Panc1 (cell line): Measurements from ENCODE around the gene SH3RF2. TPM values are rescaled to one million over a fixed set of nuclear protein-coding genes. Genes with fewer than 3 reads are reported as not detected.

ENCODE experiments used
- ATAC-seq: fragments of 200-7000 bp; cut with Tn5 transposase; 2 replicates; pipeline ENCODE4 v1.9.1; 2020; ENCODE audit warnings: mild to moderate bottlenecking, moderate library complexity
- BruUV-seq: library from RNA; stranded (reverse); fragments of 400-500 nt; replicated peaks from 2 replicates; lab custom pipeline; 2021; lab: Mats Ljungman, UMichigan
- CTCF ChIA-PET: fragments of 300-600 bp; sonication (Branson Sonifier 250); formaldehyde crosslinking; loops from one replicate; lab custom pipeline; 2022; ENCODE audit warnings: antibody characterized with exemption; lab: Charles Lee
- POLR2A ChIA-PET: fragments of 300-600 bp; sonication (Branson Sonifier 250); formaldehyde crosslinking; loops from one replicate; lab custom pipeline; 2022; ENCODE audit warnings: antibody characterized with exemption; lab: Charles Lee
- DNase-seq: peaks from one replicate; pipeline ENCODE4 v3.0.0-alpha.2; 2010; ENCODE audit warnings: low read depth, low spot score
- H3K27ac ChIP-seq: 2 replicates; pipeline ENCODE4 v1.5.1; 2011; ENCODE audit warnings: mild to moderate bottlenecking, low read length, inconsistent platforms
- H3K27me3 ChIP-seq: fragments of 200-500 bp; sonication (Bioruptor generic); 2 replicates; pipeline ENCODE4 v1.6.0; 2014; ENCODE audit warnings: low read length, inconsistent platforms; ENCODE audit not compliant: control insufficient read depth, insufficient read depth
- H3K36me3 ChIP-seq: fragments of 200-500 bp; sonication (Bioruptor generic); 2 replicates; pipeline ENCODE4 v1.5.1; 2014; ENCODE audit warnings: inconsistent platforms, mild to moderate bottlenecking, low read length, moderate library complexity; ENCODE audit not compliant: control insufficient read depth, insufficient read depth
- H3K4me1 ChIP-seq: 2 replicates; pipeline ENCODE4 v1.5.1; 2011; ENCODE audit warnings: inconsistent platforms, mild to moderate bottlenecking, low read length, moderate library complexity; ENCODE audit not compliant: control insufficient read depth, insufficient read depth
- H3K4me3 ChIP-seq, 2 experiments: 2 replicates each; pipeline ENCODE4 v1.5.1; 2011 to 2012; ENCODE audit warnings: low read depth in 2 of 2, low read length in 2 of 2, mild to moderate bottlenecking in 2 of 2, inconsistent platforms in 1 of 2, moderate library complexity in 1 of 2
- H3K9me3 ChIP-seq: fragments of 200-500 bp; sonication (Bioruptor generic); 2 replicates; pipeline ENCODE4 v1.5.1; 2014; ENCODE audit warnings: low read depth, mild to moderate bottlenecking, inconsistent platforms, low read length, moderate library complexity; ENCODE audit not compliant: control insufficient read depth, insufficient read depth
- POLR2AphosphoS5 ChIP-seq: IDR thresholded peaks from 2 replicates; pipeline ENCODE4 v1.6.1; 2012; ENCODE audit warnings: mild to moderate bottlenecking, low read depth, low read length, moderate library complexity
- REST ChIP-seq, 2 experiments: IDR thresholded peaks; 2 replicates each; pipeline ENCODE4 v1.6.1; 2011 to 2012; ENCODE audit warnings: low read depth in 2 of 2, control low read depth in 1 of 2, low read length in 1 of 2, mild to moderate bottlenecking in 1 of 2, moderate library complexity in 1 of 2; ENCODE audit not compliant: insufficient read depth in 1 of 2
- SIN3A ChIP-seq: IDR thresholded peaks from 2 replicates; pipeline ENCODE4 v1.6.1; 2012; ENCODE audit warnings: low read depth, mild to moderate bottlenecking, low read length, moderate library complexity, borderline replicate concordance; ENCODE audit not compliant: insufficient read depth
- TCF7L2 ChIP-seq: IDR thresholded peaks from 2 replicates; pipeline ENCODE4 v1.6.1; 2011; ENCODE audit warnings: mild to moderate bottlenecking, low read depth, low read length, inconsistent platforms
- in situ Hi-C: cut with HindIII; loops from 2 replicates; pipeline ENCODE4 v1.10.0; 2016; ENCODE audit warnings: low sequenced_read_pairs, low pct_unique_long_range_greater_than_20kb
- intact Hi-C: fragments of 100-400 bp; cut with micrococcal nuclease; formaldehyde crosslinking; loops from one replicate; pipeline ENCODE4 v1.10.0; 2022; ENCODE audit not compliant: unreplicated experiment
- total RNA-seq: library from RNA; stranded (reverse); gene quantifications from one replicate; pipeline ENCODE4 v1.2.1, GENCODE V29; 2021; ENCODE audit not compliant: unreplicated experiment
- TF ChIP-seq, protein P1 (sequence below): fragments of 450-650 bp; IDR thresholded peaks from 2 replicates; pipeline ENCODE4 v1.5.1; 2017; ENCODE audit warnings: mild to moderate bottlenecking

SH3RF2 gene
- total RNA-seq, 1 experiment from 2014 or later = 23.1 TPM

- Histone ChIP-seq H3K9me3 (no peaks in the 10 kb centered on the region), H3K36me3 (no peaks in the 10 kb centered on the region), H3K4me3 (no peak overlapping the region), H3K27ac (no peak overlapping the region), H3K4me1 (peaks cover 5% of the 10 kb centered on the region; the same call in 1 of the 2 replicates), H3K27me3 (no peaks in the 10 kb centered on the region)
- in situ Hi-C loops = no loop called here
- BruUV-seq = no TSS peak
- DNase-seq = no peak
- ChIA-PET POLR2A (no interaction called here), CTCF (no interaction called here)
- intact Hi-C loops = no loop called here
- no peak for ATAC-seq
- TF ChIP-seq TCF7L2 = no peak
- TF ChIP-seq SIN3A = no peak
- TF ChIP-seq POLR2AphosphoS5 = no peak
- TF ChIP-seq REST (IDR thresholded peaks at IDR 0.05; ENCODE audit: insufficient read depth in 1 of 2, low read depth in 2 of 2, low read length in 1 of 2) = no peak
- TF ChIP-seq, protein P1, sequence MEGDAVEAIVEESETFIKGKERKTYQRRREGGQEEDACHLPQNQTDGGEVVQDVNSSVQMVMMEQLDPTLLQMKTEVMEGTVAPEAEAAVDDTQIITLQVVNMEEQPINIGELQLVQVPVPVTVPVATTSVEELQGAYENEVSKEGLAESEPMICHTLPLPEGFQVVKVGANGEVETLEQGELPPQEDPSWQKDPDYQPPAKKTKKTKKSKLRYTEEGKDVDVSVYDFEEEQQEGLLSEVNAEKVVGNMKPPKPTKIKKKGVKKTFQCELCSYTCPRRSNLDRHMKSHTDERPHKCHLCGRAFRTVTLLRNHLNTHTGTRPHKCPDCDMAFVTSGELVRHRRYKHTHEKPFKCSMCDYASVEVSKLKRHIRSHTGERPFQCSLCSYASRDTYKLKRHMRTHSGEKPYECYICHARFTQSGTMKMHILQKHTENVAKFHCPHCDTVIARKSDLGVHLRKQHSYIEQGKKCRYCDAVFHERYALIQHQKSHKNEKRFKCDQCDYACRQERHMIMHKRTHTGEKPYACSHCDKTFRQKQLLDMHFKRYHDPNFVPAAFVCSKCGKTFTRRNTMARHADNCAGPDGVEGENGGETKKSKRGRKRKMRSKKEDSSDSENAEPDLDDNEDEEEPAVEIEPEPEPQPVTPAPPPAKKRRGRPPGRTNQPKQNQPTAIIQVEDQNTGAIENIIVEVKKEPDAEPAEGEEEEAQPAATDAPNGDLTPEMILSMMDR = no peak
Observed at GRCh38 chr5:145913701-145914100, 22.7 kb upstream of the SH3RF2 start.

DNA sequence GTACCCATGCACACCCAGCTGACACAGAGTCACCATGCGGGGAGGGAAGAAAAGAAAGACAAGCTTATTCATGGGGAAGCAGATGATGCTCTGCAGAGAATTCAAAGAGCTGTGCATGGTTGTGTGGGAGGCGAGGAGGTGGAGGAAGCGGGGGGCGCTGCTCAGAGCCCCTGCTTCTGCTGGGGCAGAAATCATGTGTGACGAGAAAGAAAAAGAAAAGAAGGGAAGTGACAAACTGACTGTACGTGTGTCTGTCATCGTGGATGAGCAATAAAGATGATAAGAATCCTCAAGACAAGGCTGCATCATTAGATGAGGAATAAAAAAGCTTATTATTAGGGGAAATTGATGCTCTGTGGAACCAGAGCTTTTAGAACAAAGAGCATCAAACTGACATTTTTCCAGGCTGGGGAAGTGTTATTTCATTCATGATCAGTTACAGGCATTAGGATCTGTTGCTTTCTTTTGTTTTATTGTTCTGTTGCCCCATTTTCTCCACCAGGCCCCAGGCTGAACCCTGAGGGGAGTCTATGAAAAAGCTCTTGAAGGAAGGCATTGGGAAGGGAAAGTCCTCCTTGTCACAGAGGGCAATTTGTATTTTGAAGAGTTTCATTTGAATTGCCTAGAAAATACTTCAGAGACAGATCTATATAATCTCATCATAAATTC, 20.3 kb upstream of the SH3RF2 start:
- intact Hi-C loops (no loop called here), in situ Hi-C loops (no loop called here)
- H3K9me3 ChIP-seq = no peaks in the 10 kb centered on the region
- BruUV-seq = no TSS peak
- no peak for TF ChIP-seq REST (IDR thresholded peaks at IDR 0.05; ENCODE audit: insufficient read depth in 1 of 2, low read depth in 2 of 2, low read length in 1 of 2)
- no peak for TF ChIP-seq TCF7L2
- TF ChIP-seq SIN3A = no peak
- TF ChIP-seq POLR2AphosphoS5 = no peak
- TF ChIP-seq, protein P1 = no peak
- DNase-seq (no peak), ATAC-seq (no peak)
- no peaks in the 10 kb centered on the region for H3K36me3 ChIP-seq
- ChIA-PET CTCF (no interaction called here), POLR2A (no interaction called here)
- peaks cover 5% of the 10 kb centered on the region; the same call in 1 of the 2 replicates for H3K4me1 ChIP-seq
- no peak overlapping the region for H3K4me3 ChIP-seq
- 0 out of 2 replicates have a peak overlapping the region, but pooled peaks have one; percentile 24 for H3K27ac ChIP-seq
- H3K27me3 ChIP-seq = no peaks in the 10 kb centered on the region
